K562 (cell line): Measurements from ENCODE around the gene CALU. TPM values are rescaled to one million over a fixed set of nuclear protein-coding genes. Genes with fewer than 3 reads are reported as not detected.

ENCODE experiments used
- BHLHE40 ChIP-seq: IDR thresholded peaks from 2 replicates; pipeline ENCODE4 v1.6.1; 2011; ENCODE audit warnings: low read length, improper control_type of control experiment
- EHMT2 ChIP-seq: fragments of 450-650 bp; IDR thresholded peaks from 2 replicates; pipeline ENCODE4 v1.6.1; 2018; ENCODE audit warnings: antibody characterized with exemption
- HMGXB4 ChIP-seq: sonication (generic); formaldehyde crosslinking; IDR thresholded peaks from 2 replicates; pipeline ENCODE4 v1.8.1; 2023; ENCODE audit warnings: mild to moderate bottlenecking, missing genetic modification reagents
- JUN ChIP-seq, 2 experiments: sonication (generic) in 1 of 2; formaldehyde crosslinking in 1 of 2; IDR thresholded peaks; 2 replicates each; pipeline versions ENCODE4 v1.6.1 to v1.8.0; 2012 to 2022; ENCODE audit warnings: borderline replicate concordance in 2 of 2, mild to moderate bottlenecking in 2 of 2, improper control_type of control experiment in 1 of 2, low read depth in 1 of 2, low read length in 1 of 2, missing genetic modification reagents in 1 of 2
- MGA ChIP-seq: fragments of 450-650 bp; IDR thresholded peaks from 2 replicates; pipeline ENCODE4 v1.6.1; 2016; ENCODE audit warnings: mild to moderate bottlenecking, moderate library complexity
- PCBP2 ChIP-seq: fragments of 200-400 bp; formaldehyde crosslinking; IDR thresholded peaks from 2 replicates; pipeline ENCODE4 v1.6.1; 2018; ENCODE audit warnings: low read length, low read depth, mild to moderate bottlenecking, moderate library complexity; ENCODE audit not compliant: poor library complexity, severe bottlenecking
- ZNF408 ChIP-seq: fragments of 250-450 bp; sonication (Bioruptor Pico); IDR thresholded peaks from 2 replicates; pipeline ENCODE4 v1.4.0; 2020; ENCODE audit warnings: low read depth, mild to moderate bottlenecking, moderate library complexity
- ZZZ3 ChIP-seq: fragments of 450-650 bp; IDR thresholded peaks from 2 replicates; pipeline ENCODE4 v1.6.1; 2016; ENCODE audit warnings: antibody characterized with exemption, mild to moderate bottlenecking, moderate library complexity
- polyA plus RNA-seq, 8 experiments: library from polyadenylated mRNA; depleted of rRNA in 4 of 8; stranded (reverse) in 5 of 8; unstranded in 3 of 8; fragments of >200 nt; fragmentation: Nextera tagmentation in 2 of 8; fragmentation: Illumina TruSeq in 1 of 8; extraction: Ambion mirVana in 2 of 8; extraction: Trizol in 1 of 8; gene quantifications; 2 replicates each; pipeline versions ENCODE4 v1.2.1 to v1.2.3, GENCODE V29; 2011 to 2014; ENCODE audit warnings: inconsistent platforms in 1 of 8, missing spikeins in 1 of 8
- total RNA-seq, 7 experiments: library from RNA; depleted of rRNA in 6 of 7; stranded (reverse); fragments of >200 nt in 6 of 7; fragmentation: Illumina TruSeq in 2 of 7; extraction: Trizol in 2 of 7; gene quantifications; 2 replicates each; pipeline versions ENCODE4 v1.2.1 to v1.2.3, GENCODE V29; 2011 to 2021; ENCODE audit warnings: low replicate concordance in 1 of 7
- TF ChIP-seq, protein P1 (sequence below): sonication (generic); formaldehyde crosslinking; IDR thresholded peaks from 2 replicates; pipeline ENCODE4 v1.8.0; 2023; ENCODE audit warnings: mild to moderate bottlenecking, missing genetic modification reagents

CALU gene
- total and polyA plus RNA-seq, 9 of the 15 experiments (the other 6 are each of a cell fraction or from before 2014, with no cell fraction given) = 166 to 286 (median 215) TPM

DNA sequence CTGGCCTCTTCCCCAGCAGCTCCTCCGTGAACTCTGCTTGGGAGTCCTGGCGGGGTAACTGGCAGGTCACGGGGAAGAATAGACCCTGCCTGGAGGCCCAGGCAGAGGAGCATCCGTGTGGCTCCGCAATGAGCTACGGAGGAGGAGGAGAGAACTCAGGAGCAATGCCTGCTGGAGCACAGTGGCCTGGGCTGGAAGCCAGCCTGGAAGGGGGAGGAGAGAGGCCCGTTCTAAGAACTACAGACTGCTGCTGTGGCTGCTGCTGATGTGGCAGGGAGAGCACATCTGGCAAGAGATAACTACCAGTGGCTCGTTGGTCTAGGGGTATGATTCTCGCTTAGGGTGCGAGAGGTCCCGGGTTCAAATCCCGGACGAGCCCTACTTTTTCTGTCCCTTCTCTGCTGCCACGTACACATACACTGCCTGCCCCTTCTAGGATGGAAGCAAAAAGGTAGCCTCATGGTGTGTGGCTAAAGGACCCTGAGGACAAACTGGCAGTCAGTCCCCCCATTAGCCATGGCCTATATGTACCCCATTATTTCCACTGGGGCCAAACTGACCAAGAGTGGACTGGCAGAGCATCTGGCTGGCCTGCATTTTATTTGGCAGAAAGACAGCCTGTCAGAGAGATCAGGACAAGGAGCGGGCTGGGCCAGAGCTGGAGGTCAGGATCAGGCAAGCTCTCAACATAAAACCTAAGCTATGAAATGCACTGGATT, 44.1 kb downstream of the CALU start (continued):
- TF ChIP-seq MGA (no peak), BHLHE40 (peak; percentile 52; the same call in 1 of the 2 replicates), JUN (IDR thresholded peaks at IDR 0.05; ENCODE audit: borderline replicate concordance, low read depth, low read length) (peak; percentile 47; the same call in 1 of the 2 replicates), JUN (CRISPR knock-in tag; IDR thresholded peaks at IDR 0.05; ENCODE audit: borderline replicate concordance) (0 out of 2 replicates have a peak, but pooled peaks have one; percentile 54), ZNF408 (CRISPR knock-in tag) (no peak), EHMT2 (no peak), PCBP2 (no peak), ZZZ3 (no peak), HMGXB4 (peak; percentile 97)
- TF ChIP-seq, protein P1, sequence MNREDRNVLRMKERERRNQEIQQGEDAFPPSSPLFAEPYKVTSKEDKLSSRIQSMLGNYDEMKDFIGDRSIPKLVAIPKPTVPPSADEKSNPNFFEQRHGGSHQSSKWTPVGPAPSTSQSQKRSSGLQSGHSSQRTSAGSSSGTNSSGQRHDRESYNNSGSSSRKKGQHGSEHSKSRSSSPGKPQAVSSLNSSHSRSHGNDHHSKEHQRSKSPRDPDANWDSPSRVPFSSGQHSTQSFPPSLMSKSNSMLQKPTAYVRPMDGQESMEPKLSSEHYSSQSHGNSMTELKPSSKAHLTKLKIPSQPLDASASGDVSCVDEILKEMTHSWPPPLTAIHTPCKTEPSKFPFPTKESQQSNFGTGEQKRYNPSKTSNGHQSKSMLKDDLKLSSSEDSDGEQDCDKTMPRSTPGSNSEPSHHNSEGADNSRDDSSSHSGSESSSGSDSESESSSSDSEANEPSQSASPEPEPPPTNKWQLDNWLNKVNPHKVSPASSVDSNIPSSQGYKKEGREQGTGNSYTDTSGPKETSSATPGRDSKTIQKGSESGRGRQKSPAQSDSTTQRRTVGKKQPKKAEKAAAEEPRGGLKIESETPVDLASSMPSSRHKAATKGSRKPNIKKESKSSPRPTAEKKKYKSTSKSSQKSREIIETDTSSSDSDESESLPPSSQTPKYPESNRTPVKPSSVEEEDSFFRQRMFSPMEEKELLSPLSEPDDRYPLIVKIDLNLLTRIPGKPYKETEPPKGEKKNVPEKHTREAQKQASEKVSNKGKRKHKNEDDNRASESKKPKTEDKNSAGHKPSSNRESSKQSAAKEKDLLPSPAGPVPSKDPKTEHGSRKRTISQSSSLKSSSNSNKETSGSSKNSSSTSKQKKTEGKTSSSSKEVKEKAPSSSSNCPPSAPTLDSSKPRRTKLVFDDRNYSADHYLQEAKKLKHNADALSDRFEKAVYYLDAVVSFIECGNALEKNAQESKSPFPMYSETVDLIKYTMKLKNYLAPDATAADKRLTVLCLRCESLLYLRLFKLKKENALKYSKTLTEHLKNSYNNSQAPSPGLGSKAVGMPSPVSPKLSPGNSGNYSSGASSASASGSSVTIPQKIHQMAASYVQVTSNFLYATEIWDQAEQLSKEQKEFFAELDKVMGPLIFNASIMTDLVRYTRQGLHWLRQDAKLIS (CRISPR knock-in tag) = peak; percentile 73; the same call in 1 of the 2 replicates
